ENCODE results near the gene KCND3. TPM values are rescaled to one million over a fixed set of nuclear protein-coding genes. Genes with fewer than 3 reads are reported as not detected.
A peak's percentile ranks its signal among the peaks of the same experiment; 100 is the strongest.

The KCND3 gene
- total and polyA plus RNA-seq, 8 donors, result 2.5 to 18.6 (median 6.9) TPM

DNA sequence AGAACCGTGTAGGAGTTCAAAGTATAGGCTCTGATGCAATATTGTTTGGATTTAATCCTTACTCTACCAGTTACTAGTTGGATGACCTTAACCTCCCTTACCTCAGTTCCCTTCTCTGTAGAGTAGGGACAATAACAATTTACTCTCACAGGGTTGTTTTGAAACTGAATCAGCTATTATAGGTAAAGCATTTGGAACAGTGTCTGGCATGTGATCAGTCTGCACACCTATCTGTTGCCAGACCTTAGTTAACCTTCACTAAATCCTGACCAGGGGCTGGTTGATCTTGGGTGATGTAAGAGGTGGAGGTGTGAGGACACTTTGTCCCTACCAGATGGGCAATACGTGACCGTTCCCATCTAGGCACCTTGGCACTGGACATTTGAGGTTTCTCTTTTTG lies 126.9 kb downstream of the KCND3 start:
- H3K27ac ChIP-seq, result no peak overlapping the region
- no peak overlapping the region for H3K4me3 ChIP-seq
- FAIRE-seq (no peak), ATAC-seq (peak in 3 of 4 donors; percentile 29 to 91 (median 88)), DNase-seq (peak in 2 of 6 donors; percentile 33 to 49)
- 31 to 43% methylated on average over 3 of the region's 3 CpGs for WGBS, 2 donors
- H3K9me3 ChIP-seq, result no peaks in the 10 kb centered on the region
- no peaks in the 10 kb centered on the region for H3K27me3 ChIP-seq
- TF ChIP-seq, protein P1, sequence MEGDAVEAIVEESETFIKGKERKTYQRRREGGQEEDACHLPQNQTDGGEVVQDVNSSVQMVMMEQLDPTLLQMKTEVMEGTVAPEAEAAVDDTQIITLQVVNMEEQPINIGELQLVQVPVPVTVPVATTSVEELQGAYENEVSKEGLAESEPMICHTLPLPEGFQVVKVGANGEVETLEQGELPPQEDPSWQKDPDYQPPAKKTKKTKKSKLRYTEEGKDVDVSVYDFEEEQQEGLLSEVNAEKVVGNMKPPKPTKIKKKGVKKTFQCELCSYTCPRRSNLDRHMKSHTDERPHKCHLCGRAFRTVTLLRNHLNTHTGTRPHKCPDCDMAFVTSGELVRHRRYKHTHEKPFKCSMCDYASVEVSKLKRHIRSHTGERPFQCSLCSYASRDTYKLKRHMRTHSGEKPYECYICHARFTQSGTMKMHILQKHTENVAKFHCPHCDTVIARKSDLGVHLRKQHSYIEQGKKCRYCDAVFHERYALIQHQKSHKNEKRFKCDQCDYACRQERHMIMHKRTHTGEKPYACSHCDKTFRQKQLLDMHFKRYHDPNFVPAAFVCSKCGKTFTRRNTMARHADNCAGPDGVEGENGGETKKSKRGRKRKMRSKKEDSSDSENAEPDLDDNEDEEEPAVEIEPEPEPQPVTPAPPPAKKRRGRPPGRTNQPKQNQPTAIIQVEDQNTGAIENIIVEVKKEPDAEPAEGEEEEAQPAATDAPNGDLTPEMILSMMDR (IDR thresholded peaks at IDR 0.05), result no peak
- H3K36me3 ChIP-seq, result no peaks in the 10 kb centered on the region
- no peaks in the 10 kb centered on the region for H3K4me1 ChIP-seq
- intact Hi-C loops (cut with DNase I), result no loop called here

DNA sequence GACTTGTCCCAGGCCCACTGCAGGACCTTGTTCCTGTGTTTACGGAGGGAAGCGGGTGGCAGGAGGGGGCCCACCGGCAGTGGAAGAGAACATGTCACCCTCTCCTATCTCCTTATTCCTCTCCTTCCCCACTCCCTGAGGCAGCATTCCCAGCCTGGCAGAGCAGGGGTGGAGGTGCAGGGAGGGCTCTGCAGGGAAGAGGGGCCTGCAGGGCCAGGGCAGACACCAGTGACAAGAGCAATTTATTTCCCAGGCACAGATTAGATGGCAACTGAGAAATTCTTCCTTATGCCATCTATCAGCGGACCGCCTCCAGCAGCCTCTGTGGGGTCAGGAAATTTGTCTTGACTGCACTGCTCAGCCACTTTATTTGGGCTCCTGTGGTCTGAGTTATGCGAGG lies 127.9 kb downstream of the KCND3 start:
- TF ChIP-seq, protein P1 (IDR thresholded peaks at IDR 0.05), result no peak
- ATAC-seq (no peak), FAIRE-seq (no peak), DNase-seq (no peak)
- Histone ChIP-seq H3K27me3 (no peaks in the 10 kb centered on the region), H3K4me3 (no peak overlapping the region), H3K27ac (no peak overlapping the region), H3K9me3 (no peaks in the 10 kb centered on the region), H3K4me1 (no peaks in the 10 kb centered on the region), H3K36me3 (no peaks in the 10 kb centered on the region)
- 79% methylated on average over 6 of the region's 6 CpGs for WGBS, 2 donors
- intact Hi-C loops (cut with DNase I), result no loop called here

DNA sequence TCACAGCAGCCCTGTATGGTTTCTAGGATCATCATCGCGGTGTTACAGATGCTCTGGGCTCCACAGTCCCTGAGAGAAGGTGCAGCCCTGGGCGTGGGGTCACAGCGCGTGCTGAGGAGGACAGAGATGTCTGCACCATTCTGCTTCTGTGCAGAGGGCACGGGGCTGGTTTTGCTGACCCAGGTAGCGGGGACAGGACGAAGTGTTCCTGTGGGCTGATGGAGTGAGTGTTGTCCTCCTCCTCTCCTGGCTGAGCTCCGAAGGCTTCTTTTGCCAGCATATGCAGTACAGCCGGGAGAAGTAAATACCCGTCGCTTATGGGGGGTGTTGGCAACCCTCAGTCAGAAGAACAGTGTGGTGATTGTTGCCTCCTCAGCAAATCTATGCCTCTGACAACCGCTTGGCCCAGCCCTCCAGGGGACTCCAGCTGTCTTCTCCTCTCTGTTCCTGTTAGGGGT lies 132.2 kb downstream of the KCND3 start:
- TF ChIP-seq, protein P1 (IDR thresholded peaks at IDR 0.05), result no peak
- H3K4me1 ChIP-seq, result no peaks in the 10 kb centered on the region
- no peak for DNase-seq
- peak in 2 of 4 donors; percentile 11 to 69 for ATAC-seq
- intact Hi-C loops (cut with DNase I), result no loop called here
- no peak for FAIRE-seq
- H3K36me3 ChIP-seq, result no peaks in the 10 kb centered on the region
- no peaks in the 10 kb centered on the region for H3K9me3 ChIP-seq
- no peak overlapping the region for H3K27ac ChIP-seq
- H3K4me3 ChIP-seq, result no peak overlapping the region
- H3K27me3 ChIP-seq, result no peaks in the 10 kb centered on the region
- WGBS, 2 donors, result 70 to 75% methylated on average over 13 of the region's 13 CpGs

DNA sequence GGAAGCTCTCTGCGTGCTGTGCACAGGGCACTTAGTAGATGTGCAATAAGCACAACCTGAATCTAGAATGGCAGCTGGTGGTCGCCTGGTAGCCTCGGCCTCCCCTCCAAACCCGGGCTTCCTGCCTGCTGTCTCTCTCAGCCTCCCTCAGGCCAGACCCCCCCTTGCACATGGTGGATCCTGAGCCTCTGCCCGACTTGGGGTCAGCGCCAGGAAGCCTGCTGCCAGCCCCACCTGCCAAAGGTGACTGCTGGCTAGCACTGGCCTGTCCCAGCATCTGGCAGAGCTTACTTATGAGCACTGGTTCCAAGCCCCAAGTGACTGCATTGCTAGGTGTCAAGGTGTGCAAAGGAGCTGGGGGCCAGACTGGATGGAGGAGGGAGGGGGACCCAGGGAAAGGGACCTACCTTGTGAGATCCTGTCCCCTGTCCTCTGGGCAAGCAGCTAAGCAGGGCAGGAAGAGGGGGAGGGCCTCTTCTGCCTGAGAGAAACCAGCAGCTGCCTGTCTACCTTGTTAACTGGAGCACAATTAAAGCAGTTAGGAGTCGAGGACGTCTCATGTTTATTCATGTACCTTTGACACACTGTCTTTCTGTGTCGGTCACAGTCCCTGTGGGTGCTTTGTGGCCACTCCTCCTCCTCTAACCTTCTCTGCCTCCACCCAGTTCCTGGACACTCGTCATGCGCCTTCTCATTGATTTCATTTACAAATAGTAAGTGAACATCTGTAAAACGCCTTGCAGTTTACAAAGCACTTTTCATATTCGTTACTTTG lies 132.9 kb downstream of the KCND3 start:
- no peak overlapping the region for H3K27ac ChIP-seq
- H3K4me3 ChIP-seq, result no peak overlapping the region
- TF ChIP-seq, protein P1 (IDR thresholded peaks at IDR 0.05), result no peak
- H3K9me3 ChIP-seq, result no peaks in the 10 kb centered on the region
- FAIRE-seq, result no peak
- WGBS, 2 donors, result 58 to 68% methylated on average over 13 of the region's 13 CpGs
- H3K27me3 ChIP-seq, result no peaks in the 10 kb centered on the region
- no peaks in the 10 kb centered on the region for H3K4me1 ChIP-seq
- intact Hi-C loops (cut with DNase I), result no loop called here
- peak in 1 of 6 donors; percentile 55 for DNase-seq
- H3K36me3 ChIP-seq, result no peaks in the 10 kb centered on the region
- peak in 2 of 4 donors; percentile 72 to 74 for ATAC-seq

DNA sequence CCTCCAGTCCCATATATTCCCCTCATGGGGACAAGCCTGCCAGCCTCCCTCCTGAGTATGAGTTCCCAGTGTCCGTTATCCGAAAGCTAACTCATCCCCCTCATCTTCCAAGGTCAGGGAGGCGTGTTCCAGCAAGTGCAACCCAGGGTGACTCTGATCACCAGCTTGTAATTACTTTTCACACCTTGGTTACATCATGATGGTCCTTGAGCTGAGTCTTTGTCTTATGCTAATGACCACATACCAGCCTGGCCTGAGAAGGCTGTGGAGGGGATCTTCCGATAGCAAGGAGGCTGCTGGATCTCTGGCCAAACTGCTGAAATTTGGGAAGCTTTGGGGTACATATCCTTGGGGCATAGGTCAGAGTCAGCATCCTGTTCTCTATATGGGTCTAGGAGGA lies 134.2 kb downstream of the KCND3 start:
- no peak overlapping the region for H3K4me3 ChIP-seq
- TF ChIP-seq, protein P1 (IDR thresholded peaks at IDR 0.05), result no peak
- H3K9me3 ChIP-seq, result no peaks in the 10 kb centered on the region
- no peak overlapping the region for H3K27ac ChIP-seq
- no peaks in the 10 kb centered on the region for H3K27me3 ChIP-seq
- H3K4me1 ChIP-seq, result no peaks in the 10 kb centered on the region
- no peaks in the 10 kb centered on the region for H3K36me3 ChIP-seq
- no peak for FAIRE-seq
- 78 to 88% methylated on average over 4 of the region's 4 CpGs for WGBS, 2 donors
- no peak for DNase-seq
- ATAC-seq, result no peak
- intact Hi-C loops (cut with DNase I), result no loop called here

Measured in pancreas (tissue), 10 donors.